Measurements from ENCODE around the gene HECTD4. TPM values are rescaled to one million over a fixed set of nuclear protein-coding genes. Genes with fewer than 3 reads are reported as not detected.

The HECTD4 gene
- total RNA-seq, 1 experiment from 2014 or later, result 24.6 TPM

DNA sequence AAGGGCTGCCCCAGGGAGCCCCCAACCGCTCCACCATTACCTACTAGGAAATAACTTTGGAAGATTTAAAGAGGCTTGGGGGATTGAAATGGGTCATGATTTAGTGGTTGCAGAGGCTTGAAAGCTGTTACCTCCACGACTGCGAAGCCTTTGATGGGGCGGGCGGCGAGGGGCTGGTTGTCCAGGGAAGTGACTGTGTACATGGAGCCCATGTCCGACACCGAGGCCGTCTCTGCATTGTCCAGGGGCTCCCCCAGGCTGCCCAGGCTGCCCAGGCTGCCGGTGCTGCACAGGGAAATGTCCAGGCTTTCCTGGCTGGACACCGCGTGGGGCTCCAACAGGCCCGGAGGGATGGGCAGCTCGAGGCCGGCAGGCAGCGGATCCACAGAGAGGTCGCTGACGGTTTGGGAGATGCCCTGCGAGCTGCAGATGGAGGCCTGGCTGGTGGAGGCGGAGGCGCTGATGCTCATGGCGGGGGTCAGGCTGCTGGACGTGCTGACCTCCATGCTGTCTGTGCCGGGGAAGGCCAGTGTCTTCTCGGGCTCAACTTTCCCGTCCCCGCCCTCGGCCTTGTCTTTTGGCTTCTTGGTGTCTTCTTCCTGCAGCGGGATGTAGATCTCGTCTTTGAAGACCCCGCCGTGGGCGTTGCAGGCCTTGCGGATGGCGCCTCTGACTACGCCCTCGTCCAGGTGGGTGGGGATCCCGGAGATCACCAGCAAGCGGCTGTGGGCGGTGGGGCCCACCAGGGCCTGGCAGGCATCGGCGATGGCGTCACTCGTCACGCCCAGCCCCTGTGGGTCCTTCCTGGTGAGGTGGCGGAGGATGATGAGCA, 198.0 kb downstream of the HECTD4 start:
- Histone ChIP-seq H3K4me3 (ENCODE audit: low read length) (no peak overlapping the region), H3K79me2 (ENCODE audit: low read length) (no peaks in the 10 kb centered on the region), H2AFZ (ENCODE audit: low read length) (no peak overlapping the region), H3F3A (ENCODE audit: low read length, unreplicated experiment) (no peaks in the 10 kb centered on the region), H4K20me1 (ENCODE audit: low read length) (no peaks in the 10 kb centered on the region), H3K4me2 (ENCODE audit: low read length) (no peak overlapping the region), H3K4me1 (ENCODE audit: insufficient read depth, low read length) (no peaks in the 10 kb centered on the region), H3K9me2 (replicated peaks; ENCODE audit: low read length) (no peaks in the 10 kb centered on the region), H3K27ac (ENCODE audit: low read length) (no peak overlapping the region), H3K27me3 (ENCODE audit: low read length) (no peaks in the 10 kb centered on the region), H3K9me3 (ENCODE audit: low read length) (no peaks in the 10 kb centered on the region), H3K36me3 (ENCODE audit: low read depth, low read length) (peaks cover 13% of the 10 kb centered on the region; the same call in 1 of the 2 replicates), H3K9ac (ENCODE audit: low read length) (no peak overlapping the region)
- no peak for ATAC-seq
- intact Hi-C loops (cut with micrococcal nuclease), result no loop called here
- BruUV-seq (replicated peaks), result no TSS peak
- no peak for TF ChIP-seq EZH2phosphoT487 (IDR thresholded peaks at IDR 0.05; ENCODE audit: borderline replicate concordance, low read length)
- TF ChIP-seq, protein P1, sequence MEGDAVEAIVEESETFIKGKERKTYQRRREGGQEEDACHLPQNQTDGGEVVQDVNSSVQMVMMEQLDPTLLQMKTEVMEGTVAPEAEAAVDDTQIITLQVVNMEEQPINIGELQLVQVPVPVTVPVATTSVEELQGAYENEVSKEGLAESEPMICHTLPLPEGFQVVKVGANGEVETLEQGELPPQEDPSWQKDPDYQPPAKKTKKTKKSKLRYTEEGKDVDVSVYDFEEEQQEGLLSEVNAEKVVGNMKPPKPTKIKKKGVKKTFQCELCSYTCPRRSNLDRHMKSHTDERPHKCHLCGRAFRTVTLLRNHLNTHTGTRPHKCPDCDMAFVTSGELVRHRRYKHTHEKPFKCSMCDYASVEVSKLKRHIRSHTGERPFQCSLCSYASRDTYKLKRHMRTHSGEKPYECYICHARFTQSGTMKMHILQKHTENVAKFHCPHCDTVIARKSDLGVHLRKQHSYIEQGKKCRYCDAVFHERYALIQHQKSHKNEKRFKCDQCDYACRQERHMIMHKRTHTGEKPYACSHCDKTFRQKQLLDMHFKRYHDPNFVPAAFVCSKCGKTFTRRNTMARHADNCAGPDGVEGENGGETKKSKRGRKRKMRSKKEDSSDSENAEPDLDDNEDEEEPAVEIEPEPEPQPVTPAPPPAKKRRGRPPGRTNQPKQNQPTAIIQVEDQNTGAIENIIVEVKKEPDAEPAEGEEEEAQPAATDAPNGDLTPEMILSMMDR (conservative IDR thresholded peaks at IDR 0.05; ENCODE audit: low read depth, low read length), result no peak
- no peak for TF ChIP-seq EZH2 (IDR thresholded peaks at IDR 0.05; ENCODE audit: low read length, unreplicated experiment)
- CTCF ChIA-PET, result no interaction called here
- POLR2A ChIA-PET (ENCODE audit: unreplicated experiment), result no interaction called here
- no peak for DNase-seq

DNA sequence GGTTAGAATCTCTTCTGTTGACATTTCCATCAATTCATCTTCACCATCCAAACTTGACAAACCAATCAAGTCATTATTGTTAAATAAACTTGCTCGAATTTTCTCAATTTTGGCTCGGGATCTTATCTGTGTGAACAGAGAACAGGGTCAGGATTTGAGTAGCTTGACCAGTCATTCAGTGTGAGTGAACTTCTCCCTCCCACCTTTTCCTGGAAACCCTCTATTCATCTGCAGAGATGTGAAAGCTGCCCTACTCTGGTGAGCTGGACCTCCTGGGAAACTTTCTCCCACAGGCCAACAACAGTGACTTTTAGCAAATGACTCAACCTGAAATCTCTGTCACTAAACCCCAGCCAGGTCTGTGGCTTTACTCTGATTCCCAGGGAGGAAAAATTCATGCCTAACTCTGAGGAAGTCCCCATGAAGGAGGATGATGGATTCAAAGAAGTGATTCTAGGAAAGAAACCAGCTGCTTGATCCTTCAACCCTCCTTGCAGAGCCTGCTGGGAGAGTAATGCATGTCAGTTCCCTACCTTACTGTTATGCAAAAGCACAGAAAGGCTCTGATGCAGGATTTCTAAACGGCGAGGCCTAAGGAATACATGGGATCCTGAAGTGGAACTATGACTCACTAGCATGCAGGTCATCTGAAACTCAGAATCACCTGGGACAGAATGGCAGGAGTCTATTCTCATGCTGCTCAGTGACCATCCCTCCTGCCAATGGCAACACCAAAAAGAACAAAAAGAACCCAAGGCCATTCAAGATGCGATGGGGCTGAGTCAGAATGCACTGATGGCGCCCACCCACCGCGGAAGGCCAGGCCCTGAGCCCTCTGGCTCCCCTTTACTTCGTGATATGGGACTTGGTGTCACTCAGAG, 198.8 kb downstream of the HECTD4 start:
- Histone ChIP-seq H3K9me2 (replicated peaks; ENCODE audit: low read length) (no peaks in the 10 kb centered on the region), H3K4me1 (ENCODE audit: insufficient read depth, low read length) (no peaks in the 10 kb centered on the region), H3K4me2 (ENCODE audit: low read length) (no peak overlapping the region), H3K4me3 (ENCODE audit: low read length) (no peak overlapping the region), H3F3A (ENCODE audit: low read length, unreplicated experiment) (no peaks in the 10 kb centered on the region), H3K27me3 (ENCODE audit: low read length) (no peaks in the 10 kb centered on the region), H3K27ac (ENCODE audit: low read length) (no peak overlapping the region), H2AFZ (ENCODE audit: low read length) (no peak overlapping the region), H4K20me1 (ENCODE audit: low read length) (no peaks in the 10 kb centered on the region), H3K79me2 (ENCODE audit: low read length) (no peaks in the 10 kb centered on the region), H3K9ac (ENCODE audit: low read length) (no peak overlapping the region), H3K9me3 (ENCODE audit: low read length) (no peaks in the 10 kb centered on the region), H3K36me3 (ENCODE audit: low read depth, low read length) (peaks cover 16% of the 10 kb centered on the region; the same call in 1 of the 2 replicates)
- TF ChIP-seq, protein P1 (conservative IDR thresholded peaks at IDR 0.05; ENCODE audit: low read depth, low read length), result no peak
- no peak for TF ChIP-seq EZH2 (IDR thresholded peaks at IDR 0.05; ENCODE audit: low read length, unreplicated experiment)
- no peak for TF ChIP-seq EZH2phosphoT487 (IDR thresholded peaks at IDR 0.05; ENCODE audit: borderline replicate concordance, low read length)
- ChIA-PET POLR2A (ENCODE audit: unreplicated experiment) (no interaction called here), CTCF (no interaction called here)
- intact Hi-C loops (cut with micrococcal nuclease), result no loop called here
- no TSS peak for BruUV-seq (replicated peaks)
- ATAC-seq (no peak; the same call in 1 of the 2 replicates), DNase-seq (no peak)

Measured in PC-3 (cell line).